HK-2 (cell line): ENCODE measurements around the gene RANBP10.

Experiments
- DNase-seq: peaks from one replicate; pipeline ENCODE4 v3.0.0-alpha.2; 2018; ENCODE audit not compliant: unreplicated experiment

The RANBP10 gene

DNA sequence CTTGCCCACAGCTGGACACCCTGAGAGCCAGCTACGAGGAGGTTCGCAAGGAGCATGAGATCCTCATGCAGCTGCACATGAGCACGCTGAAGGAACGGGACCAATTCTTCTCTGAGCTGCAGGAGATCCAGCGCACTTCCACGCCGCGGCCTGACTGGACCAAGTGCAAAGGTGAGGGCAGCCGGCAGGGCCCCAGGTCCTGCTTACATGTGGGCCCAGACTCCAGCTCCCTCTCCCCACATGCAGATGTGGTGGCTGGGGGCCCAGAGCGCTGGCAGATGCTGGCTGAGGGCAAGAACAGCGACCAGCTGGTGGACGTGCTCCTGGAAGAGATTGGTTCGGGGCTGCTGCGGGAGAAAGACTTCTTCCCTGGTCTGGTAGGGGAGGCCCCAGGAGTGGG is 19.5 kb upstream of the RANBP10 start:
- no peak for DNase-seq

DNA sequence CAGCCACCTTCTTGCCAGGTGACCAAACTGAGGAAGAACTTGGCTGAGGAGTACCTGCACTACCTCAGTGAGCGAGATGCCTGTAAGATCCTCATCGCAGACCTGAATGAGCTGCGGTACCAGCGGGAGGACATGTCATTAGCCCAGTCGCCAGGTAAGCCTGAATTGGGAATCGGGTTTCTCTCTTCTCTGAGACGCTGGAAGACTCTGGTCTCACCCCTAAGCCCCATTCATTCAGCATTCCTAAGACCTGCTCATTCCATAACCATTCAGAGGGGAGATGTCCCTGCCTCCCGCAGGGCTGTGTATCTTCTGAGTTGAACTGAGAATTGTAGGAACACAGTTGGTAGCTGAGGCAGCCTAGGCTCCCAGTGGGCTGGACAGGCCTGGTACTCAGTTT is 18.8 kb upstream of the RANBP10 start:
- DNase-seq, result no peak

DNA sequence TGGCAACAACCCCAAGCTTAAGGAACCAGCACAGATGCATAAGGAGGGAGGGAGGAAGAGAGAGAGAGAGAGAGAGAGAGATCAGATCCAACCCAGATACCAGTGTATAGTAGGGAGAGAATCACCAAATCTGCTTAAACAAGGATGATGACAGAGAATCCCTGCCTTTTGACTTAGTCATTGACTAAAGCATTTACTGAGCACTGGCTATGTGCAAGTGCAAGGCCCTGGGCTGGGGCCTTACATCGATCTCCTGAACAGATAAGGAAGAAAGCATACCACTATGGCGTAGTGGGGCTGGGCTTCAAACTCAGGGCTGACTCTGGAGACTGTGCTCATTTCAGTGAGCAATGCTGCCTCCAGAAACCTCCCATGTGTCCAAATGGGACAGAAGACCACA is 16.2 kb upstream of the RANBP10 start:
- DNase-seq, result no peak

DNA sequence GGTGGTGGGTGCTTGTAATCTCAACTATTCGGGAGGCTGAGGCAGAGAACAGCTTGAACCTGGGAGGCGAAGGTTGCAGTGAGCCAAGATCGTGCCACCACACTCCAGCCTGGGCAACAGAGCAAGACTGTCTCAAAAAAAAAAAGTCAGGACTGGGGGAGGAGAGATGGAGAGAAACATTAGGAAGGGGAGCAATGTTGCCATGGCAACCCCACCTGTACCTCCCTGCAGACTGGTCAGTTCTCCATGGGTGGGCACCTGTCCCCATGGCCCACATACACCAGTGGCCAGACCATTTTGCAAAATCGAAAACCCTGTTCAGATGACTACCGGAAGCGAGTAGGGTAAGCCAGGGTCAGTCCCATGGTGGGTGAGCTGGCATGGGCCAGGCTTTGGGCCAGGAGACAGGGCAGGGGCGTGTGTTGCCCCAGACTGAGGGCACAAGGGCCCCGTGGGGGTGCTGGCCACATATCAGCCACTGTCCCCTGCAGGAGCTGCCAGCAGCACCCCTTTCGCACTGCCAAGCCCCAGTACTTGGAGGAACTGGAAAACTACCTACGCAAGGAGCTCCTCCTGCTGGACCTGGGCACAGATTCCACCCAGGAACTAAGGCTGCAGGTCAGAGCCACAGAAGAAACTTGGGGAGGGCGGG is 14.4 kb upstream of the RANBP10 start:
- no peak for DNase-seq

DNA sequence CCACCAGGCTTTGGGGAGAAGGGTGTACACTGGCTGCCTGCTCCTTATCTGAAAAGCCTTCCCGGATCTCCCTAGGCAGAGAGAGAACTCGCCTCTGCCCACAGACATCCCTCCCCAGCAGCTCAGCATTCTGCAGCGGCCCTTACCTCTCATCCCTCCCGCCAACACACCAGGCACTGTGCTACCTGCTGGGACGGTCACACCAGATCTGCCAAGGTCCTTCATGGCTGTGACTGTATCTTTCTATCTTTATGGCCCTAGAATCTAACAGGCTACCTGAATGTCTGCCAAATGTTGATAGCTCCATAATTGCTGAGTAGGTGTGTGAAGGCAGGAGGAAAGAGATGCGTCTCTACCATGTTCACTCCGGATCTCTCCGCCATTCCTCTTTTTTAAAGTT is 8.2 kb upstream of the RANBP10 start:
- no peak for DNase-seq

DNA sequence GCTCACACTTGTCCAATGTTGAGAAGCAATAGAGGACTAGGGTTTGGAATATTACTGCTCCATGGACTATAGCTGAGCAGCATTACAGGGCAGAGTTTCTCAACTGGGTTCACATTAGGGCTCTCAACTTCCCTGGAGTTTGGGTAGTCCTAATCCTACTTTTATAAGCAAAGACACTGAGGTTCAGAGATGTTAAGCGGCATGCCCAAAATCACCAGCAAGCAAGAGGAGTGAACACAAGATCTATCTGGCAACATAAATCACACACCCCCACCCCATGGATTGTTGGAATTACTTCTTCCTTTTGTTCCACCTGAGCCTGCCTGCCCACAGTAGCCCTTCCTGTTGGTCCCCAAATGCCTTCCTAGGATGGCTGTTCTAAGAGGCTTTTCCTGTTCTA is 5.5 kb upstream of the RANBP10 start:
- DNase-seq, result no peak

DNA sequence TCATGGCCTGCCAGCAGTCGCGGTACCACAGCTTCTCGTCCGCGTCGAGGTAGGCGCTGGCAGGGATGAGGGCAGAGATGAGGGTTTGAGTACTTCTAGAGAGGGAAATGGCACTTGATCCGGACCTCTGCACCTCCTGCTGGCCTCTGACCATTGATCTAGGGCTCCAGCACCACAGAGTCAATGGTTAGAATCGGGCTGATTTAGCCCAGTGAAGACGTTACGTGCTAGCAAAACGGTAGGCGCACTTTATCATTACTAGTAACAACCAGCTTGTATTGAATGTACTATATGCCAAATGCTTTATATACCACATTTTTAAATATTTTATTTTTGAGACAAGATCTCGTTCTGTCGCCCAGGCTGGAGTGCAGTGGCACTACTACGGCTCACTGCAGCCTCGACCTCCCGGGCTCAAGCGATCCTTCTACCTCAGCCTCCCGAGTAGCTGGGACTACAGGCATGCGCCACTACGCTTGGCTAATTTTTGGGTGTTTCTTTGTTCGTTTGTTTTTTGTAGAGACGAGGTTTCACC is 855 bp upstream of the RANBP10 start:
- no peak for DNase-seq

DNA sequence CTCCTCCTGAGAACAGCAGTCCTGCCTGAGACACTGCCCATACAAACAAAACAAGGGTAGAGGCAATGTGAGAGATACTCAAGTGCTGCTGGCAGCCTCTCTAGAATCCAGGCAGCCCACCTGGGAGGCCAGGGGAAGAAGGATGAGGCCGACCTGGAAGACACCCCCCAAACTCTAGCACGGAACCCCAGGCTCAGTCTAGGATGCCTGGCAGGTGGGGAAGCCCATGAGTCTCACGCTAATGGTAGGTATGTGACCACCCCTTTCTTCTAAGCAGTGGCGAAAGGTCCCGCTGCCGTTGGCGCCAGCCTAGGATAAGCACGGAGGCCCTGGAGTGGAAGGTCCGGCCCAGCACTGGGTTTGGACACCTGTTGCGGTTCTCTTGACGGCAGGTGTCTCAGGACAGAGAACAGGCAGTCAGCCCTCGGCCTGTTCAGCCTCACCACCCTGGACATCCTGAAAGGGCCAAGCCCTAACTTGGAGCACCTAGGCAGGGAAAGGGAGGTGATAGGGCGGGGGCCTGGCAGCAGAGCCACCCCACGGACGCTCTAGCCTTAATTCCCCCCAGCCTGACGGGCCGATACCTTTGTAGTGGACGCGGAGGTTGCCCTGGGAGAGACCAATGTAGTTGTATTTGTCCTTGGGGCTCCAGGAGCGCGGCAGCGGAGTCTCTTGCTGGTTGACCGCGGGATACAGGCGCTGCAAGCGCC is 487 bp downstream of the RANBP10 start:
- no peak for DNase-seq

DNA sequence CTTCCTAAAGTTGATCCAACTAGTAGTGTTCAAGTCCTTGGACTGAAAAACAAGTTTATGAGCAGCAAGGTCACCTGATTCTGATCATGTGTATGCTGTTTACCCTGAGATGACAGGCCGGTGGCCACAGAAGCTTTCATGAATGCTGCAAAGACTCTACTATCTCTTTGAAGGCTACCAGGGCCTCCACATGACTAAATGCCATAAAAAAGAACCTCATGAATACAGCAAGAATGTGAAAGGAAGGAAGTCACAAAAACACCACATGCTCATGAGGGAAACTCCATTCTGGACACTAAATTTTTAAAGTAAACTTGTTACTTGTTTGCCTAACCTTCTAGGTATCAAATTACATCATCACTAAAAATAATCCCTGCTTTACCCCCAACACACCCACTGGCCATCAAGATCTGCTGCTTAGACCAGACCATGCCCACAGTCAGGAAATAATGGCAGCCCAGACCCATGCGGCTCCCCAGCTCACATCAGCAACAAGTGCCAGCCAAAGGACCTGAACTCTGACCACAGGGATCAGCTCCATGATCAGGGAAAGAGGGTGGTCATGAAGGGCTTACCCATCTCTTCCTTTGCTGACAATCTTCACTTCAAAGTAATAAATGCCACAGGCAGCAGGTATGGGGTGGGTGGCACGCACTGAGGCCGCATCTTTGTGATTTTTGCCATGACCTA is 1.4 kb downstream of the RANBP10 start:
- no peak for DNase-seq

DNA sequence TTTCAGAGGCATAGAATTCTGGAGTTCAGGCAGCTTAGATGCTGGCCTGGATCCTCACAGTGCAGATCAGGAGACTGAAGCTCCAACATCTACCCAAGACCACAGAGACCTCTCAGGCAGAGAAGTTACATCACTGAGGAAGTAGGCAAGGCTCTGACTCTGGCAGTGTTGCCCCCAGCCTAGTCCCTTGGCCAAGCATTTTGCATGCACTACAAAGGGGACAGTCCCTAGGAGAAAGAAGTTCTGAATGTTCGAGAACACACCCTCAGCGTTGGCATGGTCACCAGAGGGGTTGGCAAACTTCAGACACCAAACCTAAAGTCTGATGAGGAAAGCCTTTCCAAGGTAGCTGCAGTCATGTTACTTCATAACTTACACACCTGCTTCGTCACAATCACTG is 2.5 kb downstream of the RANBP10 start:
- DNase-seq, result no peak

DNA sequence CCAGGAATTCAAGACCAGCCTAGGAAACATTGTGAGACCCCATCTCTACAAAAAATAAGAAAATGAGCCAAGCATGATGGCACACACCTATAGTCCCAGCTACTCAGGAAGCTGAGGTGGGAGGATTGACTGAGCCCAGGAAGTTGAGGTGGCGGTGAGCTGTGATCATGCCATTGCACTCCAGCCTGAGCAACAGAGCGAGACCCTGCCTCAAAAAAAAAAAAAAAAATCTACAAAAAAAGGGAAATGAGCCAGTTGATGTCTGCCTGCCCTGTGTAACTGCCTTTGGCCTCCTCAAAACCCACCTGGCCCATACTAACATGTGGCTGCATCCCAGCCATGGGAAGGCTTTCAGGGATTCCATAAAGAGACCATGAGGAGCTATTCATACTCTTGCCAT is 4.5 kb downstream of the RANBP10 start:
- no peak for DNase-seq

DNA sequence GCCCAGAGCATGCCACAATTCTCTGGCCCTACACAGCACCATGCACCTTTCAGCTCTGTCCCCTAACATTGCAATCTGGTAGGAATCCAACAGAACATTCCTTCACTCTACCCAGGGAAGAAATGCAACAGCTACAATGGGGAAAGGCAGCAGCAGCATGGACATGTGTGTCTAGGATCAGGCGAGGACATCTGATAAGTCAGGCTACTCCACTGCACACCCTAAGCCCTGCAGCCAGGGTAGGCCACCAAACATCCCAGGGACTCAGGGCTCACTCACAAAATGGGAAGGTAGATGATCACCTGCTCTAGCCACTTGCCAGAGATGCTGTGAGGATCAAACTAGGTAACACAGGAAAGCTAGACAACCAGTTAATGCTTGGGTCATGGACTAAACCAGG is 5.1 kb downstream of the RANBP10 start:
- DNase-seq, result no peak

DNA sequence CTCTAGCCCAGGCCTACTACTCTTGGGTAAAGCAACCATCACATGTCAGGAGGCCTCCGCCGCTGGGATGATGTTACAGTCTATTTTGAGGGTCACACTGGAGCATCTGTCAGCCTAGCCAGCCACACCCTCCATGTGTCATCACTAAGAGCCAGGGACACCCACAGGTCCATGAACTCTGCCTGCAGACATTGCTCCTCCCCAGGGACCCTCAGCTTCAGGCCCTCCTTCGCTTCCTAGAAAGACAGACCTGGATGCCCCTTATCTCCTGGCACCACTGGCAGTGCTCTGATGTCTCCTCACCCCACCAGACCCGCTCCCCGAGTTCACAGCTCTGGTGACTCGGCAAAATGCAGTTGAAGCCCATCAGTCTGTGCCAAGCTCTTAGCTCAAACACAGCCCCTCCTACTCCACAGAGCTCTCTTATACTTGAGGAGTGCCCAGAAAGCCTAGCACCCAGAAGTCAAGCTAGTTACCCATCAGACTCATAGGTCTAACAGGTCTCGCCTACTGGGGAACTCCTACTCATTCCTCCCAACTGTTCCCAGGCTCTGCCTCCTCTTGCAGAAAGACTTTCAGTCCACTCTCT is 5.9 kb downstream of the RANBP10 start:
- no peak for DNase-seq

DNA sequence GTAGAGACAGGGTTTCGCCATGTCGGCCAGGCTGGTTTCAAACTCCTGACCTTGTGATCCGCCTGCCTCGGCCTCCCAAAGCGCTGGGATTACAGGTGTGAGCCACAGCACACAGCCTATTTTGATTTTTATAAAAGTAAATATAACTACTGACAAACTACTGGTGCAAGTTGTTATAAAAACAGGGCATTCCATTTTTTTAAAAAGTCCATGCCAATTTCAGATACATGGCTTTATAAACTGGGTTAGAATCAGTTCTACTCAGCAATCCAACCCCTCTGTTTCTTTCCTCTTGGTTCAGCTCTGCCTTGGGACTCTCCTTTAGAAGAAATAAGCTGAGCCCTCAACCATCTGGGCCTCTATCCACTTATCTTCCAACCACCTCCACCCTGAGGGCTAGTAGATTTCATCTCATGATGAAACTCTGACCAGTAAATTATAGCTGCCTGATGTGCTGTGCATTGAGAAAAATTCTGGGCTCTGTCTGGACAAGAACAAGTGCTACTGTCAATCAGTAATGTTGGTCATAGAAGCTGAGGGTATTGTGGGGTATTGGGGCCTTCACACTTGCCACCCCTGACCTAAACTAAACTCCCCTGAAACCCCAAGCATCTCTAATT is 10.2 kb downstream of the RANBP10 start:
- DNase-seq, result no peak

DNA sequence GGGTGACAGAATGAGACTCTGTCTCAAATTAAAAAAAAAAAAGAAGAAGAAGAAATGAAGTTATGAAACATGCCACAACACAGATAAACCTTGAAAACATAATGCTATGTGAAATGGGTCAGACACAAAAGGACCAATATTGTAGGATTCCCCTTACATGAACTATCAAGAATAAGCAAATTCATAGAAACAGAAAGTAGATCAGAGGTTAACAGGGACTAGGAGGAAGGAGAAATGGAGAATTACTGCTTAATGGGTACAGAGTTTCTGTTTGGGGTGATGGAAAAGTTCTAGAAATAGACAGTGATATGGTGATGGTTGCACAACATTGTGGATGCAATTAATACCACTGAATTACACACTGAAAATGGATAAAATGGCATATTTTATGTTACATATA is 16.3 kb downstream of the RANBP10 start:
- DNase-seq, result no peak

DNA sequence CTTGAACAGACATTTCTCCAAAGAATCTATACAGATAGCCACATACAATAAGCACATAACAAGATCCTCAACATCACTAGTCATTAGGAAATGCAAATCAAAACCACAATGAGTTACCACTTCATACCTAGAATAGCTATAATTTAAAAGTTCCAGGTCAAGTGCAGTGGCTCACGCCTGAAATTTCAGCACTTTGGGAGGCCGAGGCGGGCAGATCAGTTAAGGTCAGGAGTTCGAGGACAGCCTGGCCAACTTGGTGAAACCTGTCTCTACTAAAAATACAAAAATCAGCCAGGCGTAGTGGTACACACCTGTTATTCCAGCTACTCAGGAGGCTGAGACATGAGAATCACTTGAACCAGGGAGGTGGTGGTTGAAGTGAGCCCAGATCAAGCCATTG is 19.9 kb downstream of the RANBP10 start:
- no peak for DNase-seq

DNA sequence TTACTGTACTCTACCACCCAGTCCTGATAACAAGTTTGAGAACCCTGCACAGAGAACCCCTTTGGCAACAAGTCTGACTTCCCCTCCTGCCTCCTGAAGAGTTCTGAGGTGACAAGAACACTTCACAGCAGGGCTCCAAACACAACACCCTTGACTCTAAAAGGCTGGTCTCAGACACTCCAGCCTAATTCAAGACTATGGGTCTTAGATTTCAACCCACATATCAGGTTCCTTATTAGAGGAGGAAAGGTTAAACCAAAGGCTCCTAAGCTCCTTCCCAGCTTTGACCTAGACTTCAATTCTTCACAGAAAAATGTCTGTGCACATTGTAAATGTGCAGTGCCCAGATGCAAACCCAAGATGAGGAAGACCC is 23.0 kb downstream of the RANBP10 start:
- no peak for DNase-seq

DNA sequence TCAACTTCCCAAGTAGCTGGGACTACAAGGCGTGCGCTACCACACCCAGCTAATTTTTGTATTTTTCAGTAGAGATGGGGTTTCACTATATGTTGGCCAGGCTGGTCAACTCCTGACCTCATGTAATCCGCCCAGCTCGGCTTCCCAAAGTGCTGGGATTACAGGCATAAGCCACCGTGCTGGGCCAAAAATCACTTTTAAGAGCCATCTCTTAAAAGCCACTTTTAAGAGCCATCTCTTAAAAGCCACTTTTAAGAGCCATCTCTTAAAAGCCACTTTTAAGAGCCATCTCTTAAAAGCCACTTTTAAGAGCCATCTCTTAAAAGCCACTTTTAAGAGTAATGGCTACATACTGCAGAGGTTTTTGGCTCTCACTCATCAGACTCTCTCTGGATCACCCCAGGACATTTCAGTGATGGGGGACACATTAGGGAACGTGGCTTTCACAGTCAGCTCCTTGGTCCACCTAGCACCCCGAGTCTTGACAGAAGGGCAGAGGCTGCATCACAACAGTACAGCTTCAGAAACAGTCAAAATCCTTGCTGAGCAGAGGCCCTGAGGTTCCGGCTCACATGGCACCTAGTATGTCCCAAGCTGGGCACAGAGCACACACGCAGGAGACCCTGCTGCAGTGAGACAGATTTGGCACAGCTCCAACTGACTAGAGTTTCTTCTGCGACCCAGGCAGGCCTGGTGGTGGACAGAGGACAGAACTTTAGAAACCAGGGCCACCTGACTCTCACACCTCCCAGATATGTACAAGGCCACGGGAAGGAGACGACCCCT is 23.6 kb downstream of the RANBP10 start:
- DNase-seq, result no peak

DNA sequence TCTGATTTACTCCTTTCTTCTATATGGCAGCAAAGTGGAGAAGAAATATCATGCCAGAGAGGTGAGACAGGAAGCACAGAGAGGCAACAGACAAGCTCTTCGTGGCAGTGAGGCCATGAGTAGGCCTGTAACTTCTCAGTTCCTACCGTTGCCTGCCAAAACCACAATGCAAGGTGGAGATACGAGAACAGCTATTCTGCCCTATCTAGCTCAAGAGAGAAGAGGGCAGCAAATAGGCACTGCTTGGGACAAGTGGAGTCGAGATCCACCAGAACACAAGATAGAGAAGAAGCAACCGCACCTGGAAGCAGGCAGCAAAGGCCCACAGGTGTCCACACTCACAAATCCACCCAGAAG is 24.8 kb downstream of the RANBP10 start:
- DNase-seq, result no peak

DNA sequence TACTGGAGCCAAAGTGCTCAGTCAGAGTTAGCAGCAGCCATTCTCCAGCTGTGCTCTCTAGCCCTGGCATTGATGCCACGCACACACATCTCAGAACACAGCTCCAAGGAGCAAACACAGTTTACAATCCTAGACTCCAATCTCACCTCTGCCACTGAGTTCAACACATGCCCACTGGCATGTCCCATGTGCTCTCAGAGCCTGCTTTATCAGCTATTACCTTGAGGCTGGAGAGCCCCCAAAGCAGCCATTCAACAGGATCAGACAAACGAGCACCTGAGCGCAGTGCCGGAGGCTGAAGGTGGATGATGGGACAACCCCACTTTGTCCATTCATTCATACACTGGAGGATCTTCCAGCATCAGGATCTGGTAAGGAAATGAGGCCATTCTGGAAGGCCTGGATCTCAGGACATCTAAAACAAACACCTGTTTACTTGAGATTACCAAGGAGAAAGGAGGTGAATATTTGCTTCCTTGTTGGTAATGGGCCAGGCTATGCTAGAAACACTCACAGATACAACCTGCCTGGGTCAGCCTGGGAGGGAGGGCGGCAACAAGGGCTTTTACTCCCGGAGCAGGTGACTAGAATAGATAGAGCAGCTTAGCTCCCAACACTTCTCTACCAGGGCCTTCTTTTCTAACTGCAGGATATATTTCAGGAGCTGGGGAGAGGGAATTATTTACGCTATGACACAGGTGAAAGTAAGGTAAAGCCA is 25.4 kb downstream of the RANBP10 start:
- no peak for DNase-seq
